ENCODE data around the gene TTLL11.

- TF ChIP-seq POLR2A (IDR thresholded peaks at IDR 0.05): no peak
- TF ChIP-seq EP300 (IDR thresholded peaks at IDR 0.05): no peak
- TF ChIP-seq, protein P1, sequence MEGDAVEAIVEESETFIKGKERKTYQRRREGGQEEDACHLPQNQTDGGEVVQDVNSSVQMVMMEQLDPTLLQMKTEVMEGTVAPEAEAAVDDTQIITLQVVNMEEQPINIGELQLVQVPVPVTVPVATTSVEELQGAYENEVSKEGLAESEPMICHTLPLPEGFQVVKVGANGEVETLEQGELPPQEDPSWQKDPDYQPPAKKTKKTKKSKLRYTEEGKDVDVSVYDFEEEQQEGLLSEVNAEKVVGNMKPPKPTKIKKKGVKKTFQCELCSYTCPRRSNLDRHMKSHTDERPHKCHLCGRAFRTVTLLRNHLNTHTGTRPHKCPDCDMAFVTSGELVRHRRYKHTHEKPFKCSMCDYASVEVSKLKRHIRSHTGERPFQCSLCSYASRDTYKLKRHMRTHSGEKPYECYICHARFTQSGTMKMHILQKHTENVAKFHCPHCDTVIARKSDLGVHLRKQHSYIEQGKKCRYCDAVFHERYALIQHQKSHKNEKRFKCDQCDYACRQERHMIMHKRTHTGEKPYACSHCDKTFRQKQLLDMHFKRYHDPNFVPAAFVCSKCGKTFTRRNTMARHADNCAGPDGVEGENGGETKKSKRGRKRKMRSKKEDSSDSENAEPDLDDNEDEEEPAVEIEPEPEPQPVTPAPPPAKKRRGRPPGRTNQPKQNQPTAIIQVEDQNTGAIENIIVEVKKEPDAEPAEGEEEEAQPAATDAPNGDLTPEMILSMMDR (IDR thresholded peaks at IDR 0.05): no peak
Measured at GRCh38 chr9:122135529-122135859, 42.4 kb upstream of the TTLL11 start.

Measured in tibial nerve (tissue), 4 donors.